Astrocyte of the spinal cord (primary cell): ENCODE data around the gene PTGR3.
A peak's percentile ranks its signal among the peaks of the same experiment; 100 is the strongest.

ENCODE experiments used
- DNase-seq: peaks from one replicate; pipeline ENCODE4 v3.0.0; 2011; ENCODE audit warnings: low read depth, low spot score
- H3K4me3 ChIP-seq: 2 replicates; pipeline ENCODE4 v1.5.1; 2011; ENCODE audit warnings: low read depth, mild to moderate bottlenecking, low read length, moderate library complexity
- CTCF ChIP-seq: IDR thresholded peaks from 2 replicates; pipeline ENCODE4 v1.5.1; 2012; ENCODE audit warnings: low read depth, mild to moderate bottlenecking, low read length, inconsistent platforms
- in situ Hi-C: cut with HindIII; loops from 2 replicates; pipeline ENCODE4 v1.10.0; 2017; ENCODE audit warnings: low sequenced_read_pairs

Gene PTGR3

GRCh38 chr18:75208155-75208835 lies 644 bp downstream of the PTGR3 start:
- peak; percentile 46 for DNase-seq
- in situ Hi-C loops = no loop called here
- peak overlapping the region; percentile 90 for H3K4me3 ChIP-seq
- peak; percentile 12 for TF ChIP-seq CTCF

DNA sequence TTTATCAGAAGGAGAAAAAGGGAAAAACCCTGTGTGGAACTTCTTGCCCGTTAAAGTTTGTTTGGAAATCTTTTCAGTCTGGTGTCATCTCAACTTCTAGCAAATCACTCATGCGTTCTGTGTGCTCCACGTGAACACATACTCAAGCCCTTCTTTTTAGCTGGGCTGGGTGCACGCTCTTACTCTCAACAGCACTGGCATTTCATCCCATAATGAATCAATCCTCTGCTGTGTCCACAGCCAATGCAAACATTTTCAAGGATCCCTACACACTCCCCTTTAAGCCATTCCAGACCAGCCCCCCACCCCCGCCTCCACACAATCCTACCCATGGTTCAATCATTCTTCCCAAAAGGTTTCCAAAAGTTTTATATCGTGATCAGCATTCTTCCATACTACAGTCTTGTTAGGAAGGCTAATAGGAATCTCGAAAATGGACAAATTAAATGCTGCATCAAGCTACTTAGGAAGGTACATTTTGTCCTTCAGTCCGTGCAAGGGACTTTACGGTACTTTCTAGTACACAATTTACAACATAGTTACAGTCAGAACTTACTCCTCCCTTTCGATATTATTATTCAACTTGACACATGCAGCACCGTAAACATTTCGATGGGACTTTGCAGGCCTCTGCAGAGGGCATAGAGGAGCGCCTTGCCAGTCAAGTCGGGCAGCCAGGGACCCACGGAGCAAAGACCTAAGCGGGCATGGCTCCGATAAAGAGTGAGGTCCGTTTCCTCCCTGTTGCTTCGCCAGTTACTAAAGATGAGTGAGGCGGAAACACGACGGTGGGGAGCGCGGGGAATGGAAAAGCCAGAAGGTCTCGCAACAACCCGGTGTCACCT lies 1.4 kb downstream of the PTGR3 start:
- DNase-seq = peak; percentile 64
- in situ Hi-C loops = no loop called here
- TF ChIP-seq CTCF = no peak
- H3K4me3 ChIP-seq = peak overlapping the region; percentile 90

DNA sequence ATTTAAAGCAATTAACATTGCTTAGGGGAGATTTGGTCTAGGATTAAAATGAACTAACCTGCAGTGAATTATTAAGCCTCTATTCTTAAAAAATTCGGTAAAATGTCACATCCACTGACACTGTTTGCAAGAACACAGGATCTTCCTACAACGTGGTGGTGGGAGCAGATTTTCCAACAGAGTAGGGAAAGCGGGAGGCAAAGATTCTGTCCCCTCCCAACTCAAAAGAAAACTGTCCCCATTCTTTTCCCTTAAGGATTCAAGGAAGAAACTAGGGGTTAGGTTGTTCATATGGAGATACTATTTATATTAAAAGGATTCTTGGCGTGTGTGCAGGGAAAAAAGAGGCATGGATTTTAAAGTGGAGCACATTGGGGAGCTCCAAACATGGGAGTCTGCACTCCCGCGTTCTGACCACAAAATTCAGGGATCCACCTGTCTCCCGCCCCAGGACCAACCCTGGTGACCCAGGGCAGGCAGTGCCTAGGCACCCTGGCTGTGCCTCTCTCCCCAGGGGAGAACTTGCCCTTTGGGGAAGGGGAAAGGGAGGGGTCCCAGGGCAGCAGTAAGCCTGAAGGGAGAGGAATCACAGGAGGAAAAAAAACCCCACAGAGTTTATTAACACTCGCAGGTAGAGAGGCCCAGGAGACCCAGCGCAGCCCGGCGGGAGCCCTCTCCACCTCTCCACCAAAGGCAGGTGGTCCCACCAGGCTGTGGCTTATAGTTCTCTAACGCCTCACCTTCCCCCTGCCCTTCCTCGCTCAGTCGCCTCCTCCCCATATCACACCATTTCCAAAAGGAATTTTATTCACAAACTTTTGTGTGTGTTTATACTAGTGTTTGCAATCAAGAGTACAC lies 2.3 kb downstream of the PTGR3 start:
- in situ Hi-C loops = no loop called here
- H3K4me3 ChIP-seq = peak overlapping the region; percentile 90
- TF ChIP-seq CTCF = no peak
- DNase-seq = peak; percentile 26

- in situ Hi-C loops = no loop called here
- no peak for TF ChIP-seq CTCF
- H3K4me3 ChIP-seq = peak overlapping the region; percentile 90
- peak; percentile 66 for DNase-seq
Observed at GRCh38 chr18:75205514-75206132, 3.3 kb downstream of the PTGR3 start.

- no peak for TF ChIP-seq CTCF
- H3K4me3 ChIP-seq = peak overlapping the region; percentile 90
- in situ Hi-C loops = no loop called here
- peak; percentile 42 for DNase-seq
Observed at GRCh38 chr18:75204732-75205513, 4.0 kb downstream of the PTGR3 start.
